Stimulated activated CD4-positive, alpha-beta T cell treated with anti-CD3 and anti-CD28 coated beads, Interleukin-4, amount 100 ng/mL, for 4 hours (primary cell): Measurements from ENCODE around the gene DCAF10.

Experiments used
- DNase-seq, 2 experiments: peaks; one replicate each; pipeline ENCODE4 v3.0.0-alpha.2; 2020

DCAF10 gene

DNA sequence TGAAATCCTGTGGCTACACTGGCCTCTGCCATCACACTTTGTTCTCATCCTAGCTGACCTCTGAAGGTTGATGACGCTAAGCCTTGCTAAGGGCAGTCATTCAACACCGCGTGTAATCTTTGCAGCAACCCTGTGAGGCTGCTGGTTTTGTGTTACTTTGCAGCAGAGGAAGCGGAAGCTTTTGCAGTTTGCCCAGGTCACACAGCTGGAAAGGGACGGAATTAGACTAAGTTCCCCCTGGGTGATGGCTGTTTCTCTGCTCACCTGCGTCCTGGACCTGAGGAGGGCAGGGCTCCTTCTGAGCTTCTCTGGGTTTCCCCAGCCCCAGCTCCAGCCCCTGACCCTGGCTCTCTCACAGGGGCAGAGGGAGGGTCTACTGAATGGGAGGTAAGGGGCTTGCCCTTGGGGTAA is 110.7 kb downstream of the DCAF10 start:
- no peak for DNase-seq

DNA sequence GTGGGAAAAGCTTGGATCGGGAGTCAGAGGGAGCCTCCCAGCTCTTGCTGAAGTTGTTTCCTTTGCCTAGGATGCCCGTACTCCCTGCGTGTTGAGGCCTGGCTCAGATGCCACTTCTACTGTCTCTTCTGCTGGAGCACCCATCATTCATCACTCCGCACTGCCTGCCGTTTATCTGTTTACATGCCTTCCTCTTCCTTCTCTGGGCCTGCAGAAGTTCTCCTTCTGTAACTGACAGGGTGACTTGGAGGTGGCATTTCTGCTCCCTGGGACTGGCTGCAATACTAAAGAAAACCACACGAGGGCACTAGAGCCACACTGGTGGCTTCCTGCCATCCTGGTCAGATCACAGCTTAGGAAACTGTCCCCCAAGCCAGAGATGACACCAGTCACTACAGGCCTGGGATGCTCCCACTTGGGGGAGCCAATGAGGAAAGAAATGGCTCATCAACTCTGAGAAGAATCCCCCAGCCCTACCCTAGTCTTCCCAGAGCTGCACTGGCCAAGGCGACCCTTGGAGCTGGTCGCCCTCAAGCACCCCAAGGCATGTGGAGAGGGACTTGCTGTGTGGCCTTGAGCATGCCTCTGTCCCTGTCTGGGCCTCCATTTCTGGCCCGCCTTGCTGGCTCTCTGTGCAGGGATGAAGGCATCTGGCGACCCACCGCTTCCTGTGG is 113.0 kb downstream of the DCAF10 start:
- peak; percentile 64 to 76 for DNase-seq

DNA sequence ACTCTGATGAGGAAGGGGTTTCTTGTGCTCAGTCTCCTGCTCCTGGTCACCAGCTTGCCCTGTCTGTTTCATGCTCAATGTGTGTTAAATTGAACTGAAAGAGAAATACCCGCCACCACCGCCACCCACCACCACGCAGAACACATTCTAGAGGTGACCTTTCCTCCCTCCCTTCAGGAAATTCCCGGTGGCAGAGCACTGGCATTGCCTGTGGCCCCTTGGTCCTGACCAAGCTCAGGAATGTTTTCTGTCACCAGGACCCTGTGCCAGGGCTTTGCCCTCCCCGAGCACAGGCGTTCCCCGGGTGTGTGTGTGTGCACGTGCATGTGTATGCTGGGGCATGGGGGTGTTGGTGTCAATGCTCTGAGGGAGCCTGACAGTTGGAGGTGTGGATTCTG is 113.6 kb downstream of the DCAF10 start:
- no peak for DNase-seq

DNA sequence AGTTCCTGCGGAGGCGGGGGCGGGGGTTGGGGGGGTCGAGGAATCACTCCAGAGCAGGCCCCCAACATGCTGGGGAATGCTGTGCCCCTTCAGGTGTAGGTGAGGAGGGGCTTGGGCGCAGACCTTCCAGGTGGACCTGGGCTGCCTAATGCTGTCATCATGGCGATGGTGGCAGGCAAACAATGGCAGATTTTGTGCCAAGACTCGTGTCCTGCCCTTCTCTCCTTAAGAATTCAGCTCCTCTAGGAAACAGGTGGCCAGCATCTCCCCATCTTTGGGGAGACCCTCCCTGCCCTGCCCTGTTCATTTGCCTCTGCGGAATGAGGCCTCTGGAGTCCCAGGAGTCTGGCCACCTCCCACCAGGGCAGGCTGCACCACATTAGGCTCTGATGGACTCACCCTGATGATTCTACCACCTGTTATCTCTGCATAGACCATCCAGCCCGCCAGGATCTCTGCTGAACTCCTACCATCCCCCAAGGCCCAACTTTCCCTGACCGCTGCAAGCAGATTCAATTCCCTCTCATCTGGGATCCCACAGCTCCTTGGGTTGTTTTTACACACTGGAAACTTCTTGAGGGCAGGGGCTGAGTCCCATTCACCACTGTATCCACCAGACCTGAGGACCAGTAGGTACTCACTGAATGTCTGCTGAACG is 114.2 kb downstream of the DCAF10 start:
- no peak for DNase-seq

DNA sequence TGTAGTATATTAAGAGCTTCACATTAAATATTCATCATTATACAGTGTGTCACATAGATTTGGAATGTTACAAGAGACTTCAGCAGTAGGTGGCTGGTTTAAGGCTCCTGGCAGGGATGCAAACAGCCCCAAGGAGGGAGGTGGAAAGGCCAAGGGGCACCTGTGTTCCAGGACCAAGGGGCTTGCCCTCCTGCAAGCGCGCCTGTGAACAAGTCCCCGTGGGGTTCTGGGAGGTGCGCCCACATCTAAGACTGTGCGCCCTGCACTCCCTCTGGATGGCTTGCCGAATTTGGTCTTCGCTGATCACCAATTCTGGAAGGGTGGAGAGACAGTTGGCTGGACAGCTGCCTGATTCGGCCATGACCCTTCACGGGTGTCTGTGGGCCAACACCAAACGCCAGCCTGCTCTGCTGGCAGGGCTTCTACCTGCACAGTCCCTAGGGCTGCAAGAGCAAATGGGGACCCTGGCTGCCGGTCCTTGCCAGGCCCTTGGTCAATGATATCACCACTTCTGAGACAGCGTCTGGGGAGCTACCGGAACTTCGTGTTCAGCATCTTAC is 115.4 kb downstream of the DCAF10 start:
- DNase-seq: no peak

DNA sequence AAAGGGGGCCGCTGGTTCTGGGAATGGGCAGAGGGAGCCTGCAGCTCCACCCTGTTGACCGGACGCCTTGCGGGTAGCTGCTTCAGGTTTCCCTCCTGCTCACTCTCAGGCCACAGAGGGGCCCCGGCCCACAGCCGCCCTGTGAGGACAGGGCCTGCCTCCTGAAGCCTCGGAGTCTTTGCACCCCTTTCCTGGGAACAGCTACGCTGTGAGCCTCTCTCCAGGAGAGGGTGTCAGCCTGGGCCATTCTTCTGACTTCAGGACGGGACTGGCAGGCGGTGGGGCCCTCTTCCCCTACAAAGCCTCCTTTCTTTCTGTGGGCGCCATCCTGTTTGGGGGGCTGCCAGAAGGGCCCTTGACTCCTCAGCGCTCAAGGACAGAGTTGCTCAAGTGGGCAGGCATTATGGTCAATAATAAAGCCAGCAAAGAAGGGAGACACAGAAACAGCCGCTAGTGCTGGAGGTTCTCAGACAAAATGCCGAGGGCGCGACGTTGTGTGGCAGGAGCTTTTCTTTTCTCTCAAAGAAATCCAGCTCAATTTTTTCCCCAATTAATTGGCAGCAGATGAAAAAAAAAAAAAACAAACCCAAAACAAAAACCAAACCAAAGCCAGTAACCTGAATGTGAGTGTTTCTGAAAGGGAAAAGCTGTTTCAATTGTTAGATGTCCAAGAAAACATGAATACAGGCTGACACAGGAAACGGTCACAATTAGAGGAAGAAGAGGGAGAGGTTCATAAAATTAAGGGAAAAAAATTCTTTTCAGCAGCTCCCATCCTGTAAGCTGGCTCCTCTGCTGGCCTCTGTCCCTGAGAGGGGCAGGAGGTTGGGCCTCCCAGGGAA is 116.1 kb downstream of the DCAF10 start:
- no peak for DNase-seq
